Measurements from ENCODE around the gene CDK6. TPM values are rescaled to one million over a fixed set of nuclear protein-coding genes. Genes with fewer than 3 reads are reported as not detected.
"Not testable (repeated sequence)": the region's sequence is repeated elsewhere in the genome, so short reads cannot be mapped to it uniquely, and the experiment has no call there.

The CDK6 gene
- total RNA-seq, 1 experiment from 2014 or later, result 175 TPM

- no peak for TF ChIP-seq CTCF (IDR thresholded peaks at IDR 0.05; ENCODE audit: insufficient read depth in 1 of 2, low read depth in 1 of 2, low read length in 1 of 2, severe bottlenecking in 1 of 2, unreplicated experiment in 1 of 2)
- no TSS peak for BruUV-seq (replicated peaks)
- Histone ChIP-seq H3K4me3 (ENCODE audit: low read depth, low read length) (no peak overlapping the region), H3K4me1 (no peaks in the 10 kb centered on the region), H3K36me3 (ENCODE audit: control insufficient read depth, insufficient read depth, low read length) (no peaks in the 10 kb centered on the region), H3K9me3 (no peaks in the 10 kb centered on the region), H3K27me3 (replicated peaks; ENCODE audit: control insufficient read depth, insufficient read depth, low read length) (no peaks in the 10 kb centered on the region)
- H3K4me3 Mint-ChIP-seq (ENCODE audit: unreplicated experiment), result no peak overlapping the region
- ChIA-PET CTCF (no interaction called here), POLR2A (no interaction called here)
- H3K36me3 Mint-ChIP-seq (ENCODE audit: insufficient read depth, unreplicated experiment), result no peaks in the 10 kb centered on the region
- H3K4me1 Mint-ChIP-seq (ENCODE audit: low read depth, unreplicated experiment), result no peaks in the 10 kb centered on the region
- intact Hi-C loops (cut with micrococcal nuclease; ENCODE audit: unreplicated experiment), result no loop called here
- no peak for DNase-seq
- H3K27me3 Mint-ChIP-seq (ENCODE audit: insufficient read depth, unreplicated experiment), result no peaks in the 10 kb centered on the region
- no peak overlapping the region for H3K27ac Mint-ChIP-seq (ENCODE audit: unreplicated experiment)
- peaks cover 12% of the 10 kb centered on the region for H3K9me3 Mint-ChIP-seq (ENCODE audit: unreplicated experiment)
Observed at GRCh38 chr7:92872701-92873100, 36.3 kb upstream of the CDK6 start.

DNA sequence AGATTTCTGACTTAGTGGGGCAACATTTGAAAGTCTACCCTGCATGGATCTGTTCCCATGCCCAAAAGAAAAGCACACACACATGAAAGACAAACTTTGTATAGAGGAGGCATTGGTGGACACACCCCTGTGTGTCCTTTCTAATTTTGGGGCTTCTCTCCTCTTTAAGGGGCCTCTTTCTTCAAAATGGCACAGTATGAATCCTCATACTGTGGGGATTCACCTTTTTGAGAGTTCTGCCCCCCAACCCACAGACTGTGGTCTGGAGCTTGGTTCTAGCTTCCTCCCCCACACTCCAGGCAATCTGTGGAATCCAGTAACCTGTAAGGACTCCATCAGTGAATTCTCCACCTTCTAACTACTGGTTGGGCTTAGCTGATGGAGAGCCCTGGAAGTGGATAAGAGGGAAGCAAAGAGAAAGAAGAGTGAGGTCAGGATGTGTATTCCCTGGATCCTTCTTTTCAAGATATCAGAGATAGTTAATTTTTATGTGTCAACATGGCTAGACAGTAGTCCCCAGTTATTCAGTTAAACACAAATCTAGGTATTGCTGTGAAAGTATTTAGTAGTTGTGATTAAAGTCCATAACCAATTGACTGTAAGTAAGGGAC, 32.4 kb upstream of the CDK6 start:
- no peak overlapping the region for H3K27ac Mint-ChIP-seq (ENCODE audit: unreplicated experiment)
- BruUV-seq (replicated peaks), result no TSS peak
- no peak overlapping the region for H3K4me3 Mint-ChIP-seq (ENCODE audit: unreplicated experiment)
- peaks cover 12% of the 10 kb centered on the region for H3K9me3 Mint-ChIP-seq (ENCODE audit: unreplicated experiment)
- H3K4me1 ChIP-seq, result no peaks in the 10 kb centered on the region
- intact Hi-C loops (cut with micrococcal nuclease; ENCODE audit: unreplicated experiment), result no loop called here
- ChIA-PET POLR2A (no interaction called here), CTCF (no interaction called here)
- H3K4me3 ChIP-seq (ENCODE audit: low read depth, low read length), result no peak overlapping the region
- no peaks in the 10 kb centered on the region for H3K4me1 Mint-ChIP-seq (ENCODE audit: low read depth, unreplicated experiment)
- no peak for TF ChIP-seq CTCF (IDR thresholded peaks at IDR 0.05; ENCODE audit: insufficient read depth in 1 of 2, low read depth in 1 of 2, low read length in 1 of 2, severe bottlenecking in 1 of 2, unreplicated experiment in 1 of 2)
- no peaks in the 10 kb centered on the region for H3K27me3 ChIP-seq (replicated peaks; ENCODE audit: control insufficient read depth, insufficient read depth, low read length)
- no peaks in the 10 kb centered on the region for H3K36me3 ChIP-seq (ENCODE audit: control insufficient read depth, insufficient read depth, low read length)
- no peaks in the 10 kb centered on the region for H3K9me3 ChIP-seq
- no peak for DNase-seq
- H3K36me3 Mint-ChIP-seq (ENCODE audit: insufficient read depth, unreplicated experiment), result no peaks in the 10 kb centered on the region
- H3K27me3 Mint-ChIP-seq (ENCODE audit: insufficient read depth, unreplicated experiment), result no peaks in the 10 kb centered on the region

DNA sequence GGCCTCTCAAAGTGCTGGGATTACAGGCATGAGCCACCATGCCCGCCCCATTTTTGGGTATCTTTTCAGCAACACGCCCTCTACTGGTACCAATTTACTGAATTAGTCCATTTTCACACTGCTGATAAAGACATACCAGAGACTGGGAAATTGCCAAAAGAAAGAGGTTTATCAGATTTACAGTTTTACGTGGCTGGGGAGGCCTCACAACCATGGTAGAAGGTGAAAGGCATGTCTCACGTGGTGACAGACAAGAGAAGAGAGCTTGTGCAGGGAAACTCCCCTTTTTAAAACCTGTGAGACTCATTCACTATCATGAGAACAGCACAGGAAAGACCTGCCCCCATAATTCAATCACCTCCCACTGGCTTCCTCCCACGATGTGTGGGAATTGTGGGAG, 27.8 kb upstream of the CDK6 start:
- TF ChIP-seq CTCF (IDR thresholded peaks at IDR 0.05; ENCODE audit: insufficient read depth in 1 of 2, low read depth in 1 of 2, low read length in 1 of 2, severe bottlenecking in 1 of 2, unreplicated experiment in 1 of 2), result peak in 1 of 2 experiments; percentile 17
- H3K4me1 ChIP-seq; H3K9me3 ChIP-seq; DNase-seq; POLR2A ChIA-PET; H3K4me1 Mint-ChIP-seq (ENCODE audit: low read depth, unreplicated experiment); H3K4me3 Mint-ChIP-seq (ENCODE audit: unreplicated experiment); H3K36me3 Mint-ChIP-seq (ENCODE audit: insufficient read depth, unreplicated experiment); H3K9me3 Mint-ChIP-seq (ENCODE audit: unreplicated experiment); H3K4me3 ChIP-seq (ENCODE audit: low read depth, low read length); H3K36me3 ChIP-seq (ENCODE audit: control insufficient read depth, insufficient read depth, low read length); BruUV-seq (replicated peaks); H3K27me3 ChIP-seq (replicated peaks; ENCODE audit: control insufficient read depth, insufficient read depth, low read length); H3K27ac Mint-ChIP-seq (ENCODE audit: unreplicated experiment); intact Hi-C loops (cut with micrococcal nuclease; ENCODE audit: unreplicated experiment); H3K27me3 Mint-ChIP-seq (ENCODE audit: insufficient read depth, unreplicated experiment); CTCF ChIA-PET: not testable (repeated sequence)
